ENCODE measurements around the gene NCOA4.
"Not testable (repeated sequence)": the region's sequence is repeated elsewhere in the genome, so short reads cannot be mapped to it uniquely, and the experiment has no call there.

The NCOA4 gene

DNA sequence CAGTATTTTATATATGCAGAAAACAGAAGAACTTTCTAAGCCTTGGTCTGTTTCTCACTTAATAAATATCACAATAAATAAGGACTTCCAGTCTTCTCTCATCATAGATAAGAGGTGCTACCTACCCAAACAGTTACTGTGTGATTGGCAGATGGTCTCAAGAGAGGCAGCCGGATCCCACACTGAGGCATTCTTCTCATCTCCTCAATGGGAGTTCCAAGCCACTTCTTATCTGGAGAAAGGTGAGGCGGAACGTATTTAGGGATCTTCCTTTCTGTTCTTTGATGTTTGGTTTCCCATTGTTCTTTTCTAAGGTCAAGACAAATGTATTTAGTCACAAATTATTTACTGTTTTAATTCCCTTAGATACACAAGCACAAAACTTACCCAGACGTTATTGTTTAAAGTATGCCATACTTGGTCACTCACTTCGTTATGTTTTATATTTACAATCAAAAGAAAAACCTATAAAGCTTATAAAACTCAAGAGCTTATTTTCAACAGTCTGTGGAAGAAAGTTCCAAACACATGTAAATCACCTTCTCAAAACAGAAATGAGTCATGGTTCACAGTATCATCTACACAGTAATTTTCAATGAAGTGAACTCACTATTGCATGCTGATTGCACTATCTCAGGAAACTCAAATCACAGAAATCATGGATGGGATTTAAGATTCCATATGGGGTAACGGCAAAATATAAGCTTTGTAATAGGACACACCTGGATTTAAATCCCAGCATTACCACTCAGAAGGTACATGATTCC lies 67.6 kb downstream of the NCOA4 start:
- H3K27me3 ChIP-seq (replicated peaks; ENCODE audit: control insufficient read depth, insufficient read depth, low read length); H3K36me3 ChIP-seq (ENCODE audit: control insufficient read depth, insufficient read depth, low read length); DNase-seq (ENCODE audit: extremely low read depth, insufficient read length); H3K4me3 ChIP-seq (replicated peaks; ENCODE audit: low read depth, low read length): not testable (repeated sequence)

GRCh38 chr10:45957928-45958327 lies 72.5 kb downstream of the NCOA4 start:
- not testable (repeated sequence) for H3K27me3 ChIP-seq (replicated peaks; ENCODE audit: control insufficient read depth, insufficient read depth, low read length); DNase-seq (ENCODE audit: extremely low read depth, insufficient read length); H3K36me3 ChIP-seq (ENCODE audit: control insufficient read depth, insufficient read depth, low read length); H3K4me3 ChIP-seq (replicated peaks; ENCODE audit: low read depth, low read length)

- not testable (repeated sequence) for H3K27me3 ChIP-seq (replicated peaks; ENCODE audit: control insufficient read depth, insufficient read depth, low read length); H3K36me3 ChIP-seq (ENCODE audit: control insufficient read depth, insufficient read depth, low read length); DNase-seq (ENCODE audit: extremely low read depth, insufficient read length); H3K4me3 ChIP-seq (replicated peaks; ENCODE audit: low read depth, low read length)
Observed at GRCh38 chr10:45956634-45957033, 73.8 kb downstream of the NCOA4 start.

All from GM06990 (cell line).